SU-DHL-6 (cell line): Measurements from ENCODE around the gene ASTN2.

ENCODE experiments used
- H2AFZ ChIP-seq: fragments of 200-600 bp; sonication (generic); 2 replicates; pipeline ENCODE4 v1.6.1; 2014; ENCODE audit warnings: low read depth, mild to moderate bottlenecking, moderate library complexity, mixed read lengths, antibody characterized with exemption, low read length; ENCODE audit not compliant: severe bottlenecking
- H3F3A ChIP-seq: fragments of 200-600 bp; shearing (Covaris generic); 2 replicates; pipeline ENCODE4 v1.6.0; 2016; ENCODE audit warnings: antibody characterized with exemption, mild to moderate bottlenecking; ENCODE audit not compliant: insufficient read depth
- H3K27ac ChIP-seq: fragments of 200-600 bp; sonication (generic); 2 replicates; pipeline ENCODE4 v1.5.1; 2016; ENCODE audit warnings: low read depth, mild to moderate bottlenecking, low read length, moderate library complexity, mixed read lengths
- H3K27me3 ChIP-seq: fragments of 200-600 bp; sonication (generic), shearing (Covaris generic); 2 replicates; pipeline ENCODE4 v1.6.0; 2014; ENCODE audit warnings: mild to moderate bottlenecking, low read length
- H3K36me3 ChIP-seq: fragments of 200-600 bp; sonication (generic); 2 replicates; pipeline ENCODE4 v1.6.1; 2014; ENCODE audit warnings: mild to moderate bottlenecking, low read length, mixed read lengths
- H3K4me2 ChIP-seq: fragments of 300-600, 200-600 bp; shearing (Covaris generic), sonication (generic); 2 replicates; pipeline ENCODE4 v1.6.0; 2014; ENCODE audit warnings: low read length, low read depth, mild to moderate bottlenecking; ENCODE audit not compliant: poor library complexity, severe bottlenecking
- H3K4me3 ChIP-seq: fragments of 200-600 bp; sonication (generic); 2 replicates; pipeline ENCODE4 v1.5.1; 2014; ENCODE audit warnings: antibody characterized with exemption, low read length, mild to moderate bottlenecking, mixed read lengths; ENCODE audit not compliant: insufficient read depth, poor library complexity, severe bottlenecking
- H3K79me2 ChIP-seq: fragments of 200-600 bp; sonication (generic); 2 replicates; pipeline ENCODE4 v1.6.1; 2014; ENCODE audit warnings: mild to moderate bottlenecking, low read length, moderate library complexity; ENCODE audit not compliant: insufficient read depth
- H3K9ac ChIP-seq: fragments of 200-600 bp; sonication (generic); 2 replicates; pipeline ENCODE4 v1.7.0; 2014; ENCODE audit warnings: mild to moderate bottlenecking, low read length
- H3K9me2 ChIP-seq: fragments of 200-600 bp; sonication (generic); replicated peaks from 2 replicates; pipeline ENCODE4 v1.6.1; 2014; ENCODE audit warnings: low read length; ENCODE audit not compliant: insufficient read depth
- H3K9me3 ChIP-seq: fragments of 200-600 bp; sonication (generic); 2 replicates; pipeline ENCODE4 v1.6.1; 2014; ENCODE audit warnings: low read length, mixed read lengths; ENCODE audit not compliant: insufficient read depth
- H4K20me1 ChIP-seq: fragments of 200-600 bp; sonication (generic); 2 replicates; pipeline ENCODE4 v1.6.1; 2014; ENCODE audit warnings: low read depth, mild to moderate bottlenecking, antibody characterized with exemption, low read length, moderate library complexity, mixed read lengths
- EZH2phosphoT487 ChIP-seq: fragments of 200-600 bp; sonication (generic), shearing (Covaris generic); conservative IDR thresholded peaks from 2 replicates; pipeline ENCODE4 v1.6.1; 2018; ENCODE audit warnings: mild to moderate bottlenecking, antibody characterized with exemption, low read length, moderate library complexity, mixed read lengths
- TF ChIP-seq, protein P1 (sequence below): fragments of 200-600 bp; sonication (generic); IDR thresholded peaks from one replicate; pipeline ENCODE4 v1.5.1; 2017; ENCODE audit warnings: antibody characterized with exemption, mild to moderate bottlenecking, low read length, moderate library complexity; ENCODE audit not compliant: insufficient read depth, poor library complexity, severe bottlenecking

The ASTN2 gene

GRCh38 chr9:117188394-117188793, 226.5 kb downstream of the ASTN2 start:
- Histone ChIP-seq H3K27ac (no peak overlapping the region), H3K9me2 (no peaks in the 10 kb centered on the region), H4K20me1 (no peaks in the 10 kb centered on the region), H3K4me2 (no peak overlapping the region), H3K9ac (no peak overlapping the region), H3F3A (no peaks in the 10 kb centered on the region), H3K27me3 (no peaks in the 10 kb centered on the region), H3K36me3 (no peaks in the 10 kb centered on the region), H2AFZ (no peak overlapping the region), H3K9me3 (no peaks in the 10 kb centered on the region), H3K79me2 (no peaks in the 10 kb centered on the region), H3K4me3 (no peak overlapping the region)
- TF ChIP-seq, protein P1, sequence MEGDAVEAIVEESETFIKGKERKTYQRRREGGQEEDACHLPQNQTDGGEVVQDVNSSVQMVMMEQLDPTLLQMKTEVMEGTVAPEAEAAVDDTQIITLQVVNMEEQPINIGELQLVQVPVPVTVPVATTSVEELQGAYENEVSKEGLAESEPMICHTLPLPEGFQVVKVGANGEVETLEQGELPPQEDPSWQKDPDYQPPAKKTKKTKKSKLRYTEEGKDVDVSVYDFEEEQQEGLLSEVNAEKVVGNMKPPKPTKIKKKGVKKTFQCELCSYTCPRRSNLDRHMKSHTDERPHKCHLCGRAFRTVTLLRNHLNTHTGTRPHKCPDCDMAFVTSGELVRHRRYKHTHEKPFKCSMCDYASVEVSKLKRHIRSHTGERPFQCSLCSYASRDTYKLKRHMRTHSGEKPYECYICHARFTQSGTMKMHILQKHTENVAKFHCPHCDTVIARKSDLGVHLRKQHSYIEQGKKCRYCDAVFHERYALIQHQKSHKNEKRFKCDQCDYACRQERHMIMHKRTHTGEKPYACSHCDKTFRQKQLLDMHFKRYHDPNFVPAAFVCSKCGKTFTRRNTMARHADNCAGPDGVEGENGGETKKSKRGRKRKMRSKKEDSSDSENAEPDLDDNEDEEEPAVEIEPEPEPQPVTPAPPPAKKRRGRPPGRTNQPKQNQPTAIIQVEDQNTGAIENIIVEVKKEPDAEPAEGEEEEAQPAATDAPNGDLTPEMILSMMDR: no peak
- no peak for TF ChIP-seq EZH2phosphoT487

- Histone ChIP-seq H3K9ac (no peak overlapping the region), H4K20me1 (no peaks in the 10 kb centered on the region), H3K27ac (no peak overlapping the region), H3K4me2 (no peak overlapping the region), H3K27me3 (no peaks in the 10 kb centered on the region), H3K36me3 (no peaks in the 10 kb centered on the region), H3K4me3 (no peak overlapping the region), H3K79me2 (no peaks in the 10 kb centered on the region), H3K9me2 (no peaks in the 10 kb centered on the region), H2AFZ (no peak overlapping the region), H3K9me3 (no peaks in the 10 kb centered on the region), H3F3A (no peaks in the 10 kb centered on the region)
- TF ChIP-seq, protein P1: no peak
- TF ChIP-seq EZH2phosphoT487: no peak
Measured at GRCh38 chr9:117187498-117187897, 227.4 kb downstream of the ASTN2 start.

DNA sequence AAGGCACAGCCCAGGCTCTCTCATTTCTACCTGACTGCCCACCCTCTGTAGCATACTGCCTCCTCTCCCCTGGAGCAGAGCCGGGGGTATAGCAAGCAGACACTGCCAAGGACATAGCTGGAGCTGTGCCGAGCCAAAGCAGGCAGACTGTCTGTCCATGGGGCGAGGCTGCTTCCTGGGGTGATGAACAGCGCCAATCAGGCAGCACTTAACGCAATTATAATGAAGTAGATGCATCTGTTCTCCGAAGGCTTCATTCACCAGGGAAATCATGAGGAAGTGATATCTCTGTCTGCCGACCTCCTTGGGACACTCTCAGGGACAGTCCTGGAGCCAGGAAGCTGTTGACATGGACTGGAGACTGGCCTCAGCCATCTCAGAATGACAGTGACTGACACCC, 230.7 kb downstream of the ASTN2 start:
- no peak overlapping the region for H3K4me3 ChIP-seq
- H4K20me1 ChIP-seq: no peaks in the 10 kb centered on the region
- no peak overlapping the region for H3K27ac ChIP-seq
- H3K9ac ChIP-seq: no peak overlapping the region
- H3K27me3 ChIP-seq: no peaks in the 10 kb centered on the region
- H3F3A ChIP-seq: no peaks in the 10 kb centered on the region
- H3K9me2 ChIP-seq: no peaks in the 10 kb centered on the region
- no peaks in the 10 kb centered on the region for H3K79me2 ChIP-seq
- no peaks in the 10 kb centered on the region for H3K9me3 ChIP-seq
- no peak overlapping the region for H3K4me2 ChIP-seq
- TF ChIP-seq, protein P1: no peak
- TF ChIP-seq EZH2phosphoT487: no peak
- no peaks in the 10 kb centered on the region for H3K36me3 ChIP-seq
- no peak overlapping the region for H2AFZ ChIP-seq
